ENCODE results near the gene PSD. TPM values are rescaled to one million over a fixed set of nuclear protein-coding genes. Genes with fewer than 3 reads are reported as not detected.

The PSD gene
- total and polyA plus RNA-seq, 9 of the 15 experiments (the other 6 are each of a cell fraction or from before 2014, with no cell fraction given), result 0.11 to 1.7 (median 0.54) TPM; not detected in 2

DNA sequence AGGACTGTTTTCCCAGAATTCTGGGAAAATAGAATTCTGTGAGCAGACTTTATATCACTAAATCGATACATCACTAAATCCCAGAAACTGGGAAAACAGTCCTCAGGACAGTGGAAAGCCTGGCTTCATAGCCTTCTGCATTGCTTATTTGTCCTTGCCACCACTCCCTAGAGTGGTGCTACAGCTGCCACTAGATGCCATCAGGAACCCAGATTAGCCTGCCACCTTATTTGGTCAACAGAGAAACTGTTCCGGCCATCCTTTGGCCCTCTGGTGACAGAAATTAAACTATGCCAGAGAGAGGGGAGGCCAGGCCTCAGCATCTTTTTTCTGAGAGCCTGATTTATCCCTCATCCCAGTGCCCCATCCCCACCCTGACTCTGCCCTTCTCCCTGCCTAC is 42.7 kb downstream of the PSD start (continued):
- TF ChIP-seq, protein P1, sequence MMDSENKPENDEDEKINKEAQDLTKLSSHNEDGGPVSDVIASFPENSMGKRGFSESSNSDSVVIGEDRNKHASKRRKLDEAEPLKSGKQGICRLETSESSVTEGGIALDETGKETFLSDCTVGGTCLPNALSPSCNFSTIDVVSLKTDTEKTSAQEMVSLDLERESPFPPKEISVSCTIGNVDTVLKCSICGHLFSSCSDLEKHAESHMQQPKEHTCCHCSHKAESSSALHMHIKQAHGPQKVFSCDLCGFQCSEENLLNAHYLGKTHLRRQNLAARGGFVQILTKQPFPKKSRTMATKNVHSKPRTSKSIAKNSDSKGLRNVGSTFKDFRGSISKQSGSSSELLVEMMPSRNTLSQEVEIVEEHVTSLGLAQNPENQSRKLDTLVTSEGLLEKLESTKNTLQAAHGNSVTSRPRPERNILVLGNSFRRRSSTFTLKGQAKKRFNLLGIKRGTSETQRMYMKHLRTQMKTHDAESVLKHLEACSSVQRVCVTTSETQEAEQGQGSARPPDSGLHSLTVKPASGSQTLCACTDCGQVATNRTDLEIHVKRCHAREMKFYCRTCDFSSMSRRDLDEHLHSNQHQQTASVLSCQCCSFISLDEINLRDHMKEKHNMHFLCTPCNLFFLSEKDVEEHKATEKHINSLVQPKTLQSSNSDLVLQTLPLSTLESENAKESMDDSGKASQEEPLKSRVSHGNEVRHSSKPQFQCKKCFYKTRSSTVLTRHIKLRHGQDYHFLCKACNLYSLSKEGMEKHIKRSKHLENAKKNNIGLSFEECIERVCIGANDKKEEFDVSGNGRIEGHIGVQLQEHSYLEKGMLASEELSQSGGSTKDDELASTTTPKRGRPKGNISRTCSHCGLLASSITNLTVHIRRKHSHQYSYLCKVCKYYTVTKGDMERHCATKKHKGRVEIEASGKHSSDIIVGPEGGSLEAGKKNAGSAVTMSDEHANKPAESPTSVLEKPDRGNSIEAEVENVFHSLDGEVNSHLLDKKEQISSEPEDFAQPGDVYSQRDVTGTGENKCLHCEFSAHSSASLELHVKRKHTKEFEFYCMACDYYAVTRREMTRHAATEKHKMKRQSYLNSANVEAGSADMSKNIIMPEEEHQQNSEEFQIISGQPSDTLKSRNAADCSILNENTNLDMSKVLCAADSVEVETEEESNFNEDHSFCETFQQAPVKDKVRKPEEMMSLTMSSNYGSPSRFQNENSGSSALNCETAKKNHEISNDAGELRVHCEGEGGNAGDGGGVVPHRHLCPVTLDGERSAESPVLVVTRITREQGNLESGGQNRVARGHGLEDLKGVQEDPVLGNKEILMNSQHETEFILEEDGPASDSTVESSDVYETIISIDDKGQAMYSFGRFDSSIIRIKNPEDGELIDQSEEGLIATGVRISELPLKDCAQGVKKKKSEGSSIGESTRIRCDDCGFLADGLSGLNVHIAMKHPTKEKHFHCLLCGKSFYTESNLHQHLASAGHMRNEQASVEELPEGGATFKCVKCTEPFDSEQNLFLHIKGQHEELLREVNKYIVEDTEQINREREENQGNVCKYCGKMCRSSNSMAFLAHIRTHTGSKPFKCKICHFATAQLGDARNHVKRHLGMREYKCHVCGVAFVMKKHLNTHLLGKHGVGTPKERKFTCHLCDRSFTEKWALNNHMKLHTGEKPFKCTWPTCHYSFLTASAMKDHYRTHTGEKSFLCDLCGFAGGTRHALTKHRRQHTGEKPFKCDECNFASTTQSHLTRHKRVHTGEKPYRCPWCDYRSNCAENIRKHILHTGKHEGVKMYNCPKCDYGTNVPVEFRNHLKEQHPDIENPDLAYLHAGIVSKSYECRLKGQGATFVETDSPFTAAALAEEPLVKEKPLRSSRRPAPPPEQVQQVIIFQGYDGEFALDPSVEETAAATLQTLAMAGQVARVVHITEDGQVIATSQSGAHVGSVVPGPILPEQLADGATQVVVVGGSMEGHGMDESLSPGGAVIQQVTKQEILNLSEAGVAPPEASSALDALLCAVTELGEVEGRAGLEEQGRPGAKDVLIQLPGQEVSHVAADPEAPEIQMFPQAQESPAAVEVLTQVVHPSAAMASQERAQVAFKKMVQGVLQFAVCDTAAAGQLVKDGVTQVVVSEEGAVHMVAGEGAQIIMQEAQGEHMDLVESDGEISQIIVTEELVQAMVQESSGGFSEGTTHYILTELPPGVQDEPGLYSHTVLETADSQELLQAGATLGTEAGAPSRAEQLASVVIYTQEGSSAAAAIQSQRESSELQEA (IDR thresholded peaks at IDR 0.05; ENCODE audit: low read depth), result no peak
- no peak for TF ChIP-seq SMAD2 (IDR thresholded peaks at IDR 0.05; ENCODE audit: low read depth, low read length)
- no peak for TF ChIP-seq TARDBP (IDR thresholded peaks at IDR 0.05)
